Inferior parietal cortex (tissue), 1 donor: ENCODE results near the gene DUSP15.
A peak's percentile ranks its signal among the peaks of the same experiment; 100 is the strongest.

Experiments
- DNase-seq: peaks from one replicate; pipeline ENCODE4 v3.0.0-alpha.2; 2016; ENCODE audit errors: extremely low spot score

Gene DUSP15

GRCh38 chr20:31894980-31895675, 24.8 kb upstream of the DUSP15 start:
- DNase-seq, result peak; percentile 40

GRCh38 chr20:31890646-31891045, 20.3 kb upstream of the DUSP15 start:
- no peak for DNase-seq

GRCh38 chr20:31883829-31884228, 13.5 kb upstream of the DUSP15 start:
- DNase-seq, result no peak

GRCh38 chr20:31881945-31882344, 11.6 kb upstream of the DUSP15 start:
- no peak for DNase-seq

GRCh38 chr20:31879143-31879987, 9.0 kb upstream of the DUSP15 start:
- DNase-seq, result peak; percentile 94

GRCh38 chr20:31877684-31878083, 7.4 kb upstream of the DUSP15 start:
- no peak for DNase-seq

- DNase-seq, result no peak
Measured at GRCh38 chr20:31875671-31876070, 5.3 kb upstream of the DUSP15 start.

GRCh38 chr20:31872406-31872805, 2.1 kb upstream of the DUSP15 start:
- DNase-seq, result no peak

GRCh38 chr20:31871618-31871954, 1.3 kb upstream of the DUSP15 start:
- no peak for DNase-seq

- no peak for DNase-seq
Measured at GRCh38 chr20:31870726-31871617, 645 bp upstream of the DUSP15 start.

GRCh38 chr20:31869673-31869941, 720 bp downstream of the DUSP15 start:
- DNase-seq, result no peak

- no peak for DNase-seq
Measured at GRCh38 chr20:31868853-31869672, 1.3 kb downstream of the DUSP15 start.

GRCh38 chr20:31866221-31866620, 4.1 kb downstream of the DUSP15 start:
- DNase-seq, result no peak

- no peak for DNase-seq
Measured at GRCh38 chr20:31864521-31865400, 5.6 kb downstream of the DUSP15 start.

GRCh38 chr20:31863296-31864085, 6.8 kb downstream of the DUSP15 start:
- DNase-seq, result no peak

GRCh38 chr20:31862506-31862905, 7.8 kb downstream of the DUSP15 start:
- no peak for DNase-seq

- DNase-seq, result no peak
Measured at GRCh38 chr20:31862157-31862470, 8.2 kb downstream of the DUSP15 start.

- no peak for DNase-seq
Measured at GRCh38 chr20:31861385-31862156, 8.8 kb downstream of the DUSP15 start.

GRCh38 chr20:31861135-31861384, 9.3 kb downstream of the DUSP15 start:
- DNase-seq, result no peak
